NCI-H2107 treated with DMSO at 0.1 percent for 48 hours (cell line): ENCODE results near the gene SLC9A9.
A peak's percentile ranks its signal among the peaks of the same experiment; 100 is the strongest.
"Not testable (repeated sequence)": the region's sequence is repeated elsewhere in the genome, so short reads cannot be mapped to it uniquely, and the experiment has no call there.

ENCODE experiments used
- DNase-seq: peaks from one replicate; lab custom pipeline; 2025; ENCODE audit not compliant: unreplicated experiment; lab: John Stamatoyannopoulos, UW

SLC9A9 gene

DNA sequence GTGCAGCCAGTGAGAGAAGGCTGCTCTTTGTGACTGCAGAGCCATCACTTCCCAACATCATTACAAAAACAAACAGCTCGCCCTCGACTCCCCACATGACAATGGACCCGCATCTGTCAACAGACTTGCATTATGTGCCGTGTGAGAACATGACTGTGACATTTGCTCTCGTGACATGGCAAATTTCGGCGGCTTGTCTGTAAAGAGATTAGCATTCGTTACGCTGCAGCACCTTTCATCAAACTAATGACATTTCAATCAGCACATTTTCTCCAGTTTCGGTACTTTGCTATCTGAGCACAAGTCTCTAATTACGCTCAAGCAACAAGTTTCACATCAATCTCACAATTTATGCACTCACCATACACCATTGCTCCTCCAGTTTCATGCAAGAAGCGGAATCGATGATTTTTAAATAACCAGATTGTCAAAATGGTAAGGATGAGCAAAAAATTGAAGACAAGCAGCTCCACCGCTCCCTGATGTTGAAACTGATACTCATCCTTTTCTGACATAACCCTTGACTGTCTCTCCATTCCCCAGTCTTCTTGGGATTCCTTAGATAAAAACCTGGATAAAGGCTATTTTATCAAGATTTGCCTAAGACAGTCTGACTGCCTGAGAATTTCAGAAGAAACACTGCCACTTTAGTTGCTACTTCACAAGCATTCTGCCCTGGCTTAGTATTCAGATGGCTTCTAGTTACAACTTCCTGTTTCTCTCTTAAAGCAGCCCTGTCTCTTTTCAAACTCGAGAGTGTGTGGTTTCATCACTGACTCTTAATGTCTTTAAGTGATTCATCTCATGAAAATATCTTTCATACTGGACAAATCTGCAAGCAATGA is at the start of gene SLC9A9:
Gene SLC9A9 (minus strand): TSS at position 682 of the 845 bp plus-strand sequence. CDS start 146 bp downstream, at position 536.
- DNase-seq = peak; percentile 48

DNA sequence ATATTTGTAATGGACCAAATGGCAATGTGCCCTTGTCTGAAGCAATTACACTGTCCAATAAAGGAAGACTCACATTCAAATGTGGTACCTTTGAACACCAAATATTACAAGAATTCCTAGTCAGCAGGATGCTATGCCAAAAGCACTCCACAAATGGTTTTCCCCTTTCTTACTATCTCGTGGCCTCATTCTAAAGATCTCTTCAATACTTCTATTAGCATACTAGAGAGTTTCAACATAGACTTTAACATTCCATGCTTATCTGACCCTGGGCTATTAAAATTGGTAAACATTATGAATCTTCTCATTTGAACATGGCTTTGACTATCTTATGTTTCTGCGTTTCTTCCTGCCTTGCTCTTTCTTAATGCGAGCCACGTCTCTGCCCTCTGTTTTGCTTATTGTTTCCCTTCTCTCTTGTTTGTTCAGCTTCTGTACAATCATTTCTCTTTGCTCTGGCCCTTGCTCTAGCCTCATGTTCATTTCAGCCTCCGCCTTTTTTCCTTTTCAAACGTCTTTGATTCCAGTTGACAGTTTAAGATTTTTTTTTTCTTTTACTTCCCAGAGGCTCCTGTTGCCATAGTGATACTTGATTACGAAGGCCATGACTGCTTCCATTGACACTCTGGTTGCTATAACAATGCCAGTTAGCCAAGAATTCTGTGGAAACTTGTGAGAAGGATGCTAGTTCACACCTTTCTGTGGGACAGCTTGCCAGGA is 49.5 kb upstream of the SLC9A9 start:
- no peak for DNase-seq

DNA sequence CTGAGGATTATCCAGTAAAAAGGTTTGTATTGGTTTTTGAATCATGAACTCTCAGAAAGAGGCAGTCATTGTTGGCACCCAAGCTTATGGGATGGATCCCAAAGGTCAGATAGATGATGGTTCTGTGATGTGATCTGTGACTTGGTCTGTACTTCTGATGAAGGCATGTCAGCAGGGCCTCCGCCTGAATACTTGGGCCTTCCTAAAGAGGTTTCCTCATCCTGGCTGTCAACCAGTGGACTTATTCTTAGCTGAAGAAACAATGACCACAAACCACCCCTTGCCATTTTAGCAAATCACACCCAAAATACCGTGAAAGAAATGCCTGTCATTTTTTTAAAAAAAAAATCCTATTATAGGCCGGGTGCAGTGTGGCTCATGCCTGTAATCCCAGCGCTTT is 48.2 kb upstream of the SLC9A9 start:
- no peak for DNase-seq

DNA sequence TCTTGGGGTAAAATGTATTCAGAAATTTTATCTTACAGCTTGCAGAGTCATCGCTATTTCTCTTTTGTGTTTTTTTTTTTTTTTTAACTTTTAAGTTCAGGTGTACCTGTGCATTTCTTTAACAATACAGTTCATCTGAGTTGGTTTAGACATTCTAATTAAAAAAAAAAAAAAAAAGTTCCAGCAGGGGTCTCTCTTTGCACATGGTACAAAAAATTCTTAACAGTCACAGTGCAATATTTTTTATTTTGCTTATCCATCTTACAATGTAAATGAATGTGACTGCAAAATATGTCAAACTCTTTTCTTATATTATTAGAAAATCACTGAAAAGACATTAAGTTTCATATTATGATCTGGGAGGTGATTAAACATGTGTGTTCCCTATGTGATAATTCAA is 47.5 kb upstream of the SLC9A9 start:
- DNase-seq = peak; percentile 2

DNA sequence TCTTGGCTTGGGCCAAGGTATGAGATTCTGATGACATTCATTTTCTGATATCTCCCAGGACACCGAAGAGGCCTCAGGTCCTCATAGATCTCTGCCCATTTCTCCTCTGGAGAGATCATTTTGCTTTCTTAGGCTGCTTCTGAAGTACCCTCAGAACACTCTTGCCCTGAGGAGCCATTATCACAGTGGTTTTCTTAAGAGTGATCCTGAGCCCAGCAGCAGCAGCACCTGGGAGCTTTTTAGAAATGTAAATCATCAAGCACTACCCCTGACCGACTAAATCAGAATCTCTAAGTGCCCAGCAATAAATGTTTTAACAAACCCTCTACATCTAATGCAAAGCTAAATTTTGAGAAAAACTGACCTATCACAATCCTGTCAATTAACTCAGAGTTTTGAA is 40.6 kb upstream of the SLC9A9 start:
- no peak for DNase-seq

DNA sequence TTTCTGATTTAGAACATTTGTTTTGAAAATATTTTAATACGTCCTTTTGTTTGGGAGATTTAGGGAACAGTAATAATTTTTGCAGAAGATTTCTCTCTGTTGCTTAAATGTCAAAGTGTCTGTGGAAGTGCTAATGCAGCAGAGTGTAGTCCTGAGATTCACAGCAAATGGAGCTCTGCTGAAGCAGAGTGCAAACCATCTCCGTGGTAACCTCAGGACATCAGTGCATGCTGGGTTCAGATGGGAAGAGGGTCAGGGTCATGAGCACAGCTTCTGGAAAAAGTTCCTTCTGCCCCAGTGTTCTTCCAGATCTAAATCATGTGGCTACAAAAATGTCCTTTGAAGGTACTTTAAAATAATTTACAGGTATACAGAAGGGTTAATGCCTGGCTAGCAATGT is 39.9 kb upstream of the SLC9A9 start:
- DNase-seq = no peak

DNA sequence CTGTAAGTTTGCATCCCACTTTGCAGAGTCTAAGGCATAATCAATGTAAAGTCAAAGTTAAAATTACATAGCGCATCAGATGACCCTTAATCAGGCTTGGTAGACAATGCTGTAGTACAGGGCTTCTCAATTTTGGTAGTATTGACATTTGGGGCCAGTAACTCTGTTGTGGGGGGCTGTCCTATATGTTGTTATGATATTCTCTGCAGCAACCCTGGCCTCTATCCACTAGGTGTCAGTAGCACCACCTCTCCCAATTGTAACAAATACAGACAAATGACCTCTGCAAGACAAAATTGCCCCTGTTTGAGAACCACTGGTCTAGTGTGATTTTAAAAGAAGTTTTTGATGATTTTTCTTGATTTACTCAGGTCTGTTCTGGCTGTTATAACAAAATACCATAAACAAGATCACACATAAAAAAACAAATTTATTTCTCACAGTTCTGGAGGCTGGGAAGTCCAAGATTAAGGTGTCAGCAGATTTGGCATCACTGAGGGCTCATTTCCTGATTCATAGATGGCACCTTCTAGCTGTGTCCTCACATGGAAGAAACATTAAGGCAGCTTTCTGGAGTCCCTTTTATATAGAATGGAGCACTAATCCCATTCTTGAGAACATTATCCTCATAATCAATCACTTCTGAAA is 37.6 kb upstream of the SLC9A9 start:
- peak; percentile 13 for DNase-seq

DNA sequence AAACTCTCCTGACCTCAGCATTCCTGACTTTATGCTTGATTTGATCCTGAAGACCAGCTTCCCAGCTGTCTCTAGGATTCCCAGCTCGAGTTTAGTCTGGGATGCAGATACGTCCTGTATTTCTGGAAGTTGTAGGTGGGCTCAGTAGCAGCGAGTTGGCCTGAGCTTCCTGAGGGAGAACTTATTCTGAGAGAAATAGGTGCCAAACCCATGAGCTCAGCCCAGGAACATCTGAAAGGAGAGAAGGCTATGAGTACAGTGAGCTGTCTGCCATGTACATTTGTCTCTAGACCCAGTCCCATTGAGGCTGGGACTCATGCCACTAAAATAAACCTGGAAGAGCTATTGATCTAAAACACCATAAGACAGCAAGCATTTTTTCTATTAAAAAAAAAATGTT is 36.6 kb upstream of the SLC9A9 start:
- DNase-seq = no peak

DNA sequence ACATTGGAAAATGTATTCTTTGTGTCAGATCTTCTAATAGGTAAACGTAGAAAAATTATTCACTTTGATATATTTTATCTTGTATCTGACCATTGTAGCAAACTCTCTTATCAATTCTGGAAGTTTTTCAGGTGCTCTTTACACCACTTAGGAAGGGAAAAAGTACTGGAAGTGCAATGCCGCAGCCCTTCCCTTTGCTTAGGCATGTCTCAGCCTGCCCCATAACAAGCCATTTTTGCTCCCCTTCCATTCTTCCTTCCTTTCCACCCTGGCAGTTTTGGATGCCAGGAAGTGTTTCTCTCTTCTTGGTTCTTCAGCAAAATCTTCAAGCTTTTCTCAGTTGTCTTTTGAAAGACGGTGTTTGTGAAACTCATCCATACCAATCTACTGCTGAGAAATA is 34.9 kb upstream of the SLC9A9 start:
- no peak for DNase-seq

DNA sequence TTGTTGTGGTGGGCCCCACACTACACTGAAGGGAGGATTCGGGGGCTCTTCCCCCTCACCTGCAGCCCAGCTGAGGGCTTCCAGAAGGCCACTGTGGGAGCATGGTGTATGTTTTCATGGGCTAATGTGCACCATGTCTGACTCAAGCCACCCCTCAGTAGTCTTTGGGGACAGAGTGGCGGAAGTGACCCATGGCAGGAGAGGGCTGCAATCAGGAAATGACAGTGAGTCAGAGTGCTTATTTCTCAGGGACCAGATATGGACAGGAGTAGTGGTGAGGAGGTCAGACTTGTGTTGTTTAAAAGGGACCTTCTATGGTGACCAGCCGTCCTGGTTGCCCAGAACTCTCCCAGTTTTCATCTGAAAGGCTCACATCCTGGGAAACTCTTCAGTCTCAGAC is 32.8 kb upstream of the SLC9A9 start:
- DNase-seq = no peak

DNA sequence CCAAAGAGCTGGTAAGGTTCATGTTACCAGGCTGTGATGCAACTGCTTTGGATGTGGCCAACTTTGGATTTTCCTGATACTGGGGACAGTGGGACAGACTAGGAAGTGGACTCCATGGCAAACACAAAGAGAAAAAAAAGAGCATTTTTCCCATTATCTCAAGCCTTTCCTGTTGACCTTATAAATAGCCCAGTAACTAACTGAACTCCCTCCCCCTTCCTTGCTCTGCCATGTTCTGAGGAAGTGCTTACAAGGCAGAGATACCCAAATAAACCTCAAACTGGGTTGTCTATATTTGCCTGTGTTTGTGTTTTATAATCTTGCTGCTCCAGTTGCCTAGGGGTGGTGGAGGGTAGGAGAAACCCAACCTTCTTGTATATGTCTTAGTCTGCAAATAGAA is 27.3 kb upstream of the SLC9A9 start:
- no peak for DNase-seq

DNA sequence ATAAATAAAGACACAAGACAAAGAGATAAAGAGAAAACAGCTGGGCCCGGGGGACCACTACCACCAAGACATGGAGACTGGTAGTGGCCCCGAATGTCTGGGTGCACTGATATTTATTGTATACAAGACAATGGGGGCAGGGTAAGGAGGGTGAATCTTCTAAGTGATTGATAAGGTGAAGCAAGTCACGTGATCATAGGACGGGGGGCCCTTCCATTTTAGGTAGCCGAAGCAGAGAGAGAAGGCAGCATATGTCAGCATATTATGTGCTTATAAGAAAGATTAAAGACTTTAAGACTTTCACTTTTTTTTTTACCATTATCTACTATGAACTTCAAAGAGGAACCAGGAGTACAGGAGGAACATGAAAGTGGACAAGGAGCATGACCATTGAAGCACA is 25.3 kb upstream of the SLC9A9 start:
- not testable (repeated sequence) for DNase-seq

DNA sequence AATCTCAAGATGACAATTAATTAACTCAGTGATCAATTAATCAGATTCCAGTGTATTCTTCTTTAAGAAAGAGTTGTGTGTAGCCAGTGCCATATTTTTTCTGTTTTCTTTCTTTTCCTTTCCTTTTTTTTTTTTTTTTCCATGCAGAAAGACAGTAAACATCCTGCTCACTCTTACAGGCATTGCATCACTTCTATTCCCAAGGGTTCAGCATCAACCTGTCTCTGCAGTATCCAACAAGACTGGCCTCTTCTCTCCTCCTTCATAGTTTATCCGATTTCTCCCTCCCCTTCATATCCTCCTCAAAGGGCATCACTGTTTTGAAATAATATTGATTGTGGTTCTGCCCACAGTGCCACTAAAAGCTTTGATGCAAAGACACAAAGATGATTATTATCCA is 17.0 kb upstream of the SLC9A9 start:
- peak; percentile 10 for DNase-seq

DNA sequence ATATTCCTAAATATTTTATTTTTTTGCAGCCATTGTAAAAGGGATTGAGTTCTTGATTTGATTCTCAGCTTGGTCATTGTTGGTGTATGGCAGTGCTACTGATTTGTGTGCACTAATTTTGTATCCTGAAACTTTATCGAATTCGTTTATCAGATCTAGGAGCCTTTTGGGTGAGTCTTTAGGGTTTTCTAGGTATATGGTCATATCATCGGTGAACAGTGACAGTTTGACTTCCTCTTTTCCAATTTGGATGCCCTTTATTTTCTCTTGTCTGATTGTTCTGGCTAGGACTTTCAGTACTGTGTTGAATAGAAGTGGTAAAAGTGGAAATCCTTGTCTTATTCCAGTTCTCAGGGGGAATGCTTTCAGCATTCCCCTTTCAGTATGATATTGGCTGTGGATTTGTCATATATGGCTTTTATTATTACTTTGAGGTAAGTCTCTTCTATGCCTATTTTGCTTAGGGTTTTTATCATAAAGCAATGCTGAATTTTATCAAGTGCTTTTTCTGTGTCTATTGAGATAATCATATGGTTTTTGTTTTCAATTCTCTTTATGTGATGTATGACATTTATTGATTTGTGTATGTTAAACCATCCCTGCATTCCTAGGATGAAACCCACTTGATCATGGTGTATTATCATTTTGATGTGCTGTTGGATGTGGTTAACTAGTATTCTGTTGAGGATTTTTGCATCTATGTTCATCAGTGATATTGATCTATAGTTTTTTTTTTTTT is 11.4 kb upstream of the SLC9A9 start:
- DNase-seq = no peak

DNA sequence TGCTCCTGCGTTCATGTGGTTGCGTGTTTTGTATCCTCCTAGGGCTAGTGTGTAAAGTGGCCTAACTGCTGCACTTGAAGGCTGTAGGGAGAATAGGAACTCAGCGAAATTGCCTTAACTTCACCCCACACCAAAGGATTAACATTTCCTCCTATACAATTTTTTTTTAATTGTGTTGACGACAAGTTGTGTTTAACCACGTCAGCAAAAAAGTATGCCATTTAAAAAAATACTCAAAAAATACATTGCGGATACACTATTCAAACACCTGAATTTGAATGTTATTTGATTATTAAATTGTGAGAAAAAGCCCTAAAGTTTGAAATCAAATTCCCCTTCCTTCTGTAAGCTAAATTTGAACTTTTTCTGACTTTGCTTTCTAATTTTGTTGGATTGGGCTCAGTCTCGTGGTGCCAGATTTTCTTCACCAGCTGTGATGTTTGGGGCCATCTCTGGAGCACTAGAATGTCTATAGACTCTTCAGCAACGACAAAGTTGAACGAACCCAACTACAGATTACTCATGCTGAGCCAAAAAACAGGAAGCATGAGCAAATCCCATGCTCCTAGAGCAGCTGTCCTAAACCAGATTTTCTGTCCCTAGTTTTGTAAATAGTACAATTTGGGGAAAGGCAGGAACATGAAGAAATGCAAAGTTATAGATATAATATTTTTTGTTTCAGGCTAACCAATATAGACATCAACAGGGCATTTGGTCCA is 8.1 kb upstream of the SLC9A9 start:
- no peak for DNase-seq

DNA sequence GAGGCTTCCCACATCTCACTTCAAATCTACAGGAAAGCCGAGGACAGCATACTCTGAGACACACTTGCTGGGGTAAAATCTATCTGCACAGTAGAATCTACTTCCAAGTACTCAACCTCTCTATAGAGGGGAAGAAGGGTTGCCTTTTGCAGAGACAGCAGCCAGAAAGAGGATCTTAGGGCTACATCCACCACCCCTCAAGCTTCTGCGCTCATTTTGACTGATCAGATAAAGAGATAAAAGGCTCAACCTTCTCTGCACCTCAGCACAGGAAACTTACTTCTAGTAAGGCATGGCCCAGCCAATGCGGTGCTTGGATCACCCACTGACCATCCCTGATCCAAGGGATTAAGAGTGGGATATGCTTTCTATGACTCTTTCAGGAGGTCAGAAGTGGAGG is 6.9 kb upstream of the SLC9A9 start:
- no peak for DNase-seq

DNA sequence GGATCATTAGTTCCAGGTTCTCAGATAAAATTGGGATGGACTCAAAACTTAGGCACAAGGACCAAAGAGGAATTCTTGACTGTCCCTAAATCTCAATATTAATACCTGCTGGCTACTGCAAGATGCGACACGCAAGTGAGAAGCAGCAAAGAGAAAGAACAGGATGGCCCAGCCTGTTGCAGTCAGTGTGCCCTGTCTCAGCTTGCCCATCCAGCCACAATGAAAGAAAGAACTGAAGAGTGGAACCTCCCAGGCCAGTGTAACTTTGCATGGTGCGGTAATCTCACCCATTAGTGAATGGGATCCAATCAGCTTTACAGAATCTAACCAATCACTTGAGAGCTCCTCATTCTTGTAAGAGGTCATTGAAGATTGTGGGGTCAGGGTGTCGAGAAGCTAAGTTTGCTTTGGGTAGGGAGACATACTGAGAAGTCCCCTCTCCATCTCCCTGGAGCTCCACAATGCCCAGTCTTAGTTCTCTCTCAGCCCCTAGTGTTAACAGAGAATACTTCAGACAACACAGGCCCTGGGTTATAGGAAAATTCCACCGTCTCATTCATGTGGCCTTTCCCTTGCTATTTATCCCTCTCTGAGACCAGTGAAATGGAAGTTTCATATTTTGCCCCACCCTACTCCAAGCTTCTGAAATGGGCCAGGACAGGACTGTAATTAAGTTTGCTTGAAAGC is 3.2 kb upstream of the SLC9A9 start:
- DNase-seq = no peak

DNA sequence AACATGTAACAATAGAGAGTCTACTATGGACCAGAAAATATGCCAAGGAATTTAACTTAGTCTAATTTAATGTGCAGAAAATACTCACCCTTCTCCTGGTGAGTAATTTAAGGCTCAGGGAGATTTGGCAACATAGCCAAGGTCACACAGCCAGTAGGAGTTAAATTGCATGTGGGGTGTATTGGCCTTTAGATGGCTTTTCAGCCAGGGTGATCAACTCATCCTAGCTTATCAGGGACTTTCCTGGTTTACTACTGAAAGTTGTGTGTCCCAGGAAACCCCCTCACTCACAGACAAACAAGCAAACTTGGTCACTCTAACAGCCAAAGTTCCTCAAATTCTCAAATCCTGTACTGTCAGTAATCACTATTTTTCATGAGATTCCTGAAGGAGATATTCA is 2.6 kb upstream of the SLC9A9 start:
- no peak for DNase-seq

DNA sequence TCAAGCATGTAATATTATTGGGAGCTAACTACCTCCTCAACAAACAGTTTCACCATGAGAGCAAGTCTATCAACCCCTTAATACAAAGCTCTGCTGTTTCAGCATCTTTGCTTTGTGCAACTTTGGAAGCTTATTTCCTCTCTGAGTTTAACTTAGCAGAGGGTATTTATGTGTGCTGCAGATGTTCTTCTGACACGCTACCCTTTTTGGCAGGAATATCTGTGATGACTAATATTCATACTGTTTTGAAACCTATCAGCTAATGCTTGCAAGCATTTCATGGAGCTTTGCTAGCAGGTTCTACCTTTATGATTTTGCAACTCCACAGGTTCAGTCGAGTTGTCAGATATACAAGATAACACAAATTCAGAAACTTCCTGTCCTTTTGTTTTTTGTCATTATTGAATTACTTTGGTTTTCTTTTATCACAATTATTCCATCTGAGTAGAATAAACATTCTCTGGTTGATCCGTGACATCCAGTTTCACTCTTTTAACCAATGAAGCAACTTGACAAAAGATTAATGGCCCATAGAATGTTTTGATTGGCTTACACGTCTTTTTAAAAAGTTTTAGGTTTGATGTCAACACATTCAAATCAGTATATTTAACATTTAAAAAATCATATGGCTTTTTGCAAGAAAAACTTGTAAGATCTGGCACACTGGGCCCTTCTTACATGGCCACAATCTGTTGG is 1.7 kb upstream of the SLC9A9 start:
- DNase-seq = no peak
